GM10248 (cell line): ENCODE results near the gene EXOC3L4.

ENCODE experiments used
- CTCF ChIA-PET: fragments of 300-600 bp; sonication (Branson Sonifier 250); formaldehyde crosslinking; extraction: SDS; loops from one replicate; lab custom pipeline; 2021; ENCODE audit warnings: antibody characterized with exemption; lab: Yijun Ruan, JAX
- POLR2A ChIA-PET: fragments of 350-650 bp; sonication (Branson Sonifier 250); formaldehyde crosslinking; extraction: SDS; loops from one replicate; lab custom pipeline; 2020; ENCODE audit warnings: antibody characterized with exemption; lab: Yijun Ruan, JAX
- DNase-seq: peaks from one replicate; pipeline ENCODE4 v3.0.0; 2012; ENCODE audit errors: extremely low spot score
- CTCF ChIP-seq: IDR thresholded peaks from 2 replicates; pipeline ENCODE4 v1.5.1; 2012; ENCODE audit warnings: mild to moderate bottlenecking, low read depth; ENCODE audit errors: extremely low read depth, missing control alignments, control extremely low read depth

Gene EXOC3L4

GRCh38 chr14:103068351-103069073 lies 26.0 kb upstream of the EXOC3L4 start:
- ChIA-PET POLR2A (no interaction called here), CTCF (interaction anchor here (1.1 to 1.6 kb wide), 3 partner anchors 9 to 374 kb away, joined by 3 to 4 read pairs (median 3); no protein-coding TSS in a partner anchor)
- DNase-seq: no peak
- no peak for TF ChIP-seq CTCF

GRCh38 chr14:103070263-103070885 lies 24.2 kb upstream of the EXOC3L4 start:
- TF ChIP-seq CTCF: no peak
- no peak for DNase-seq
- CTCF ChIA-PET: interaction anchor here (1.0 kb wide), 1 partner anchor 376 kb away, joined by 3 read pairs; no protein-coding TSS in a partner anchor
- POLR2A ChIA-PET: no interaction called here

DNA sequence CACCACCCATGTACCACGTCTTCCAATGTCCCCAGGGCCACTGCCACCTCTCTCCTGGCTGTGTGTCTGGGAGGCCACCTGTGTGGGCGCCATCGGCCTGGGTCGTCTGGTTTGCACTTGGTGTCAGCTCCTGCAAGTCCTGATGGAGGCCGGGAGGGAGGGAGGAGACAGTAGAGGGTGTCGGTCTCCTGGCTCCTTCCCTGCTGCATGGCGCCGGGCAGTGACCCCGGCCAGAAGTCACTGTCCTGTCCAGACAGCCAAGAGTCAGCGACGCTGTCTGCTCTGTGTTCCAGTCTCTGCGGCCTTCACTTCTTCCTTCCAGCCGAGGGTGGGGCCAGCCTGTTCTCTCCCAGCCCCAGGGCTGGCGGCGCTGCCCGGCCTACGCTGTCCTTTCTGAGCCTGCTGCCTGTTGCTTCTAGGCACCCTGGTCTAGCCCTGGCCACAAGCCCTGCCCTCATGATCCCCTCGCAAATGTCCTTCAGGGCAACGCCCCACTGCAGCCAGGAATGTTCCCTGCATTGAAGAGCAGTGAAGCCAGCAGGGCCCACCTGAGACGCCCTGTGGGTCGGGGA lies 23.5 kb upstream of the EXOC3L4 start:
- ChIA-PET POLR2A (no interaction called here), CTCF (interaction anchor here (1.0 kb wide), 1 partner anchor 376 kb away, joined by 3 read pairs; no protein-coding TSS in a partner anchor)
- no peak for TF ChIP-seq CTCF
- no peak for DNase-seq

DNA sequence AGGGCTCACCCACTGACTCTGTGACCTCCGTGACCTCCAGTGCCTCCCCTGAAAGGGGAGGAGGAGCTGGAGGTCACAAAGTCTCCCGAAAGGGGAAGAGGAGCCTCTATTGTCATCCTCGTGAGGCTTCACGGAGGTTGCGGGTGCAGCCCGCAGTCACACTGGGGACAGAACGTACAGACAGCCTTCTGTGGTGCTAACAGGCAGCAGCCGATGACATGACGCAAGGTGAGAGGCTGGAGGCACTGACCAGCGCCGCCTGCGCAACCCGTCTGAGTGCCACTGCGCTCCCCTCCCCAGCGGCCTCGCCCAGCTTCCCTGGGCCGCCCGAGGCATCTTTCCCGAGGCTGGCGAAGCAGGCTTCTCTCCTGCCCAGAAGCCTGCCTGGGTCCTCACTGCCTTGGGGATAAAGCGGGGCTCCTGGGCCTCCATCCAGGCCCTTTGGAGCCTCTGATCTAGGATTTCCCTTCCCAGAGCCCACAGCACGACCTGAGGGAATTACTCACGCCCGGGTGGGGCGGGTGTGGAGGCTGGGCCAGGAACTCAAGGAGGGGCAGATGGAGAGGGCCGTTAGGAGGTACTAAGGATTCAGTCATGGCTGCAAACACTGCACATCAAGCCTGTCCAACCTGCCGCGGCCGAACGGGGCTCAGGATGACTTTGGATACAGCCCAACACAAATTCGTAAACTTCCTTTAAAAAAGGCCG lies 22.8 kb upstream of the EXOC3L4 start:
- POLR2A ChIA-PET: no interaction called here
- TF ChIP-seq CTCF: no peak
- DNase-seq: no peak
- CTCF ChIA-PET: no interaction called here

- ChIA-PET CTCF (no interaction called here), POLR2A (no interaction called here)
- no peak for TF ChIP-seq CTCF
- no peak for DNase-seq
These were observed 21.7 kb upstream of the EXOC3L4 start for GRCh38 chr14:103072595-103073366.
